HCT116 (cell line): ENCODE data around the gene TNFAIP8L3. TPM values are rescaled to one million over a fixed set of nuclear protein-coding genes. Genes with fewer than 3 reads are reported as not detected.
A peak's percentile ranks its signal among the peaks of the same experiment; 100 is the strongest.

Experiments used
- ATAC-seq: fragments of 200-7000 bp; cut with Tn5 transposase; 2 replicates; pipeline ENCODE4 v1.9.1; 2020; ENCODE audit warnings: mild to moderate bottlenecking, moderate library complexity
- BruUV-seq: library from RNA; stranded (reverse); fragments of 400-500 nt; replicated peaks from 2 replicates; lab custom pipeline; 2021; lab: Mats Ljungman, UMichigan
- CTCF ChIA-PET: fragments of 300-600 bp; sonication (Branson Sonifier 250); formaldehyde crosslinking; loops from one replicate; lab custom pipeline; 2021; ENCODE audit warnings: antibody characterized with exemption; lab: Charles Lee
- POLR2A ChIA-PET: fragments of 300-600, 350-600 bp; sonication (Branson Sonifier 250); formaldehyde crosslinking; loops from one replicate; lab custom pipeline; 2021; ENCODE audit warnings: antibody characterized with exemption; lab: Charles Lee
- RAD21 ChIA-PET, 2 experiments: fragments of 300-600 bp; sonication (Branson Sonifier 250); formaldehyde crosslinking; loops; one replicate each; lab custom pipeline; 2023; ENCODE audit warnings: low total read pairs in 2 of 2; ENCODE audit not compliant: uncharacterized antibody in 2 of 2, unreplicated experiment in 2 of 2, low non-redundant PET in 1 of 2; lab: Charles Lee
- DNase-seq: peaks from one replicate; pipeline ENCODE4 v3.0.0-alpha.2; 2010; ENCODE audit warnings: low read depth, low spot score
- H2AFZ ChIP-seq: fragments of 200-600 bp; shearing (Covaris generic), sonication (generic); 2 replicates; pipeline ENCODE4 v1.6.1; 2017; ENCODE audit warnings: low read depth, mixed run types, mixed read lengths, antibody characterized with exemption, low read length; ENCODE audit not compliant: poor library complexity, severe bottlenecking
- H3K27ac ChIP-seq: 2 replicates; pipeline ENCODE4 v1.5.1; 2012; ENCODE audit warnings: low read depth, low read length
- H3K27me3 ChIP-seq: fragments of 200-600 bp; sonication (generic); 2 replicates; pipeline ENCODE4 v1.6.1; 2016; ENCODE audit warnings: mixed run types, low read length, mixed read lengths; ENCODE audit not compliant: insufficient read depth
- H3K36me3 ChIP-seq, 2 experiments: fragments of 200-500 bp in 1 of 2; fragments of 200-600 bp in 1 of 2; sonication (Bioruptor generic) in 1 of 2; sonication (generic) in 1 of 2; 2 replicates each; pipeline versions ENCODE4 v1.5.1 to v1.6.1; 2014 to 2016; ENCODE audit warnings: low read length in 2 of 2, inconsistent platforms in 1 of 2, mixed read lengths in 1 of 2, mixed run types in 1 of 2; ENCODE audit not compliant: insufficient read depth in 2 of 2, control insufficient read depth in 1 of 2
- H3K4me1 ChIP-seq, 2 experiments: fragments of 200-600 bp in 1 of 2; sonication (generic) in 1 of 2; 2 replicates each; pipeline versions ENCODE4 v1.5.1 to v1.6.1; 2012 to 2017; ENCODE audit warnings: low read length in 2 of 2, inconsistent platforms in 1 of 2, mild to moderate bottlenecking in 1 of 2, mixed read lengths in 1 of 2, mixed run types in 1 of 2, moderate library complexity in 1 of 2; ENCODE audit not compliant: insufficient read depth in 2 of 2, control insufficient read depth in 1 of 2
- H3K4me2 ChIP-seq: fragments of 200-600 bp; sonication (generic); 2 replicates; pipeline ENCODE4 v1.6.1; 2017; ENCODE audit warnings: mixed run types, low read length, mixed read lengths
- H3K4me3 ChIP-seq, 2 experiments: fragments of 200-600 bp in 1 of 2; sonication (generic) in 1 of 2; replicated peaks in 1 of 2; 2 replicates each; pipeline ENCODE4 v1.5.1; 2011 to 2016; ENCODE audit warnings: low read length in 2 of 2, control low read depth in 1 of 2, low read depth in 1 of 2, mild to moderate bottlenecking in 1 of 2, mixed read lengths in 1 of 2, mixed run types in 1 of 2
- H3K79me2 ChIP-seq: fragments of 200-600 bp; sonication (generic); 2 replicates; pipeline ENCODE4 v1.6.1; 2017; ENCODE audit warnings: mild to moderate bottlenecking, mixed run types, low read length, moderate library complexity, mixed read lengths; ENCODE audit not compliant: insufficient read depth
- H3K9ac ChIP-seq: fragments of 200-600 bp; sonication (generic); 2 replicates; pipeline ENCODE4 v1.6.1; 2016; ENCODE audit warnings: low read length, mixed read lengths
- H3K9me2 ChIP-seq: fragments of 200-600 bp; sonication (generic), shearing (Covaris generic); 2 replicates; pipeline ENCODE4 v1.6.1; 2017; ENCODE audit warnings: mixed run types, mild to moderate bottlenecking, moderate library complexity; ENCODE audit not compliant: insufficient read depth
- H3K9me3 ChIP-seq, 2 experiments: fragments of 200-500 bp in 1 of 2; fragments of 200-600 bp in 1 of 2; sonication (Bioruptor generic) in 1 of 2; sonication (generic) in 1 of 2; 2 replicates each; pipeline ENCODE4 v1.6.1; 2014 to 2017; ENCODE audit warnings: low read length in 2 of 2, mixed read lengths in 2 of 2, inconsistent platforms in 1 of 2, low read depth in 1 of 2, mild to moderate bottlenecking in 1 of 2, mixed run types in 1 of 2, moderate library complexity in 1 of 2; ENCODE audit not compliant: control insufficient read depth in 1 of 2, insufficient read depth in 1 of 2
- H4K20me1 ChIP-seq: fragments of 200-600 bp; sonication (generic), shearing (Covaris generic); 2 replicates; pipeline ENCODE4 v1.6.1; 2017; ENCODE audit warnings: mixed run types, mild to moderate bottlenecking, moderate library complexity; ENCODE audit not compliant: insufficient read depth
- CBX3 ChIP-seq: IDR thresholded peaks from 2 replicates; pipeline ENCODE4 v1.6.1; 2012; ENCODE audit warnings: low read depth
- CEBPB ChIP-seq: IDR thresholded peaks from 2 replicates; pipeline ENCODE4 v1.6.1; 2012; ENCODE audit warnings: low read depth
- EGR1 ChIP-seq: IDR thresholded peaks from 2 replicates; pipeline ENCODE4 v1.6.1; 2012; ENCODE audit warnings: low read depth
- EZH2 ChIP-seq: fragments of 200-600 bp; sonication (generic); IDR thresholded peaks from 2 replicates; pipeline ENCODE4 v1.6.1; 2017; ENCODE audit warnings: antibody characterized with exemption, mixed run types
- EZH2phosphoT487 ChIP-seq: fragments of 200-600 bp; IDR thresholded peaks from 2 replicates; pipeline ENCODE4 v1.6.1; 2018; ENCODE audit warnings: antibody characterized with exemption, borderline replicate concordance
- FOSL1 ChIP-seq: IDR thresholded peaks from 2 replicates; pipeline ENCODE4 v1.6.1; 2012; ENCODE audit warnings: low read depth
- JUND ChIP-seq: IDR thresholded peaks from 2 replicates; pipeline ENCODE4 v1.6.1; 2012
- RAD21 ChIP-seq: IDR thresholded peaks from 2 replicates; pipeline ENCODE4 v1.6.1; 2012; ENCODE audit warnings: low read depth, mild to moderate bottlenecking
- REST ChIP-seq: IDR thresholded peaks from 2 replicates; pipeline ENCODE4 v1.6.1; 2012; ENCODE audit warnings: low read depth
- SIN3A ChIP-seq: IDR thresholded peaks from 2 replicates; pipeline ENCODE4 v1.6.1; 2012; ENCODE audit warnings: low read depth
- SP1 ChIP-seq: IDR thresholded peaks from 2 replicates; pipeline ENCODE4 v1.6.1; 2012; ENCODE audit warnings: low read depth
- SRF ChIP-seq: IDR thresholded peaks from 2 replicates; pipeline ENCODE4 v1.6.1; 2012; ENCODE audit warnings: low read depth
- ZNF274 ChIP-seq: fragments of 200-500 bp; sonication (Bioruptor generic); IDR thresholded peaks from 2 replicates; pipeline ENCODE4 v1.6.1; 2014; ENCODE audit warnings: mild to moderate bottlenecking, low read depth, low read length, inconsistent platforms
- intact Hi-C: fragments of 100-400 bp; cut with micrococcal nuclease; formaldehyde crosslinking; loops from 2 replicates; pipeline ENCODE4 v1.10.0; 2022
- total RNA-seq: library from RNA; stranded (reverse); gene quantifications from one replicate; pipeline ENCODE4 v1.2.1, GENCODE V29; 2021; ENCODE audit not compliant: unreplicated experiment
- TF ChIP-seq, protein P1 (sequence below), 3 experiments: fragments of 200-600 bp in 1 of 3; sonication (generic) in 1 of 3; IDR thresholded peaks in 2 of 3; conservative IDR thresholded peaks in 1 of 3; 2 replicates each; pipeline ENCODE4 v1.5.1; 2012 to 2017; ENCODE audit warnings: low read depth in 2 of 3, low read length in 2 of 3, antibody characterized with exemption in 1 of 3, borderline replicate concordance in 1 of 3, control low read depth in 1 of 3, mild to moderate bottlenecking in 1 of 3, mixed read lengths in 1 of 3, mixed run types in 1 of 3, moderate library complexity in 1 of 3; ENCODE audit not compliant: insufficient read depth in 1 of 3
- TF ChIP-seq, protein P2 (sequence below): IDR thresholded peaks from 2 replicates; pipeline ENCODE4 v1.6.1; 2012

Gene TNFAIP8L3
- total RNA-seq, 1 experiment from 2014 or later, result 0.47 TPM

DNA sequence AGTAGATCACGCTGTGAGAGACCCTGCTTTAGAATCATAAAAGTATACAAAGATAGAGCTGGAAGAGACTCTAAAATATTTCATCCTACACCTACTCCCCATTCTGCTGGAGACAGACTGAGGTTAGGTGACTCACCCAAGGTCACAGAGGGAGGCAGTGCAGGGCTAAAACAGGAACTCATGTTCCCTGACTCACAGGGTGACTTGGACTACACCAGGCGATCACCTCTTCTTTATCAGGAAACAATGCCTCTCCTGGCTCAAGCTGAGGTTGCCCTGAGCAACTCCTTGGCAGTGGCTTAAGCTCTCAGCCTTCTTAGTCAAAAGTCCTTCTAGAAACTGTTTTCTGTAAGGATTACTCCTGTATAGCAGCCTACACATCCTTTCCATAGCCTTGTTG, 26.4 kb upstream of the TNFAIP8L3 start:
- DNase-seq (peak; percentile 82), ATAC-seq (peak; percentile 100)
- TF ChIP-seq JUND, result peak; percentile 90
- TF ChIP-seq, protein P1, sequence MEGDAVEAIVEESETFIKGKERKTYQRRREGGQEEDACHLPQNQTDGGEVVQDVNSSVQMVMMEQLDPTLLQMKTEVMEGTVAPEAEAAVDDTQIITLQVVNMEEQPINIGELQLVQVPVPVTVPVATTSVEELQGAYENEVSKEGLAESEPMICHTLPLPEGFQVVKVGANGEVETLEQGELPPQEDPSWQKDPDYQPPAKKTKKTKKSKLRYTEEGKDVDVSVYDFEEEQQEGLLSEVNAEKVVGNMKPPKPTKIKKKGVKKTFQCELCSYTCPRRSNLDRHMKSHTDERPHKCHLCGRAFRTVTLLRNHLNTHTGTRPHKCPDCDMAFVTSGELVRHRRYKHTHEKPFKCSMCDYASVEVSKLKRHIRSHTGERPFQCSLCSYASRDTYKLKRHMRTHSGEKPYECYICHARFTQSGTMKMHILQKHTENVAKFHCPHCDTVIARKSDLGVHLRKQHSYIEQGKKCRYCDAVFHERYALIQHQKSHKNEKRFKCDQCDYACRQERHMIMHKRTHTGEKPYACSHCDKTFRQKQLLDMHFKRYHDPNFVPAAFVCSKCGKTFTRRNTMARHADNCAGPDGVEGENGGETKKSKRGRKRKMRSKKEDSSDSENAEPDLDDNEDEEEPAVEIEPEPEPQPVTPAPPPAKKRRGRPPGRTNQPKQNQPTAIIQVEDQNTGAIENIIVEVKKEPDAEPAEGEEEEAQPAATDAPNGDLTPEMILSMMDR (IDR thresholded peaks at IDR 0.05 in 2 of 3, conservative IDR thresholded peaks at IDR 0.05 in 1 of 3; ENCODE audit: borderline replicate concordance in 1 of 3, insufficient read depth in 1 of 3, low read depth in 2 of 3, low read length in 2 of 3), result no peak
- no peak for TF ChIP-seq EZH2
- peak; percentile 27; the same call in 1 of the 2 replicates for TF ChIP-seq CEBPB
- TF ChIP-seq EZH2phosphoT487, result no peak
- TF ChIP-seq FOSL1, result peak; percentile 86
- TF ChIP-seq RAD21, result peak; percentile 38
- TF ChIP-seq, protein P2, sequence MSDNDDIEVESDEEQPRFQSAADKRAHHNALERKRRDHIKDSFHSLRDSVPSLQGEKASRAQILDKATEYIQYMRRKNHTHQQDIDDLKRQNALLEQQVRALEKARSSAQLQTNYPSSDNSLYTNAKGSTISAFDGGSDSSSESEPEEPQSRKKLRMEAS, result peak; percentile 40; the same call in 1 of the 2 replicates
- no peak for TF ChIP-seq SRF
- TF ChIP-seq CBX3, result peak; percentile 92
- no peak for TF ChIP-seq ZNF274
- TF ChIP-seq SP1, result peak; percentile 55
- no peak for TF ChIP-seq EGR1
- no peak for TF ChIP-seq REST
- TF ChIP-seq SIN3A, result no peak
- H3K9ac ChIP-seq, result 0 out of 2 replicates have a peak overlapping the region, but pooled peaks have one; percentile 28
- CTCF ChIA-PET, result interaction anchor here (1.2 kb wide), 1 partner anchor 12 kb away, joined by 7 read pairs; no protein-coding TSS in a partner anchor
- H3K9me3 ChIP-seq, result no peaks in the 10 kb centered on the region
- H3K9me2 ChIP-seq, result no peaks in the 10 kb centered on the region
- peak overlapping the region; percentile 38; the same call in 1 of the 2 replicates for H3K27ac ChIP-seq
- intact Hi-C loops, result no loop called here
- RAD21 ChIA-PET, result no interaction called here
- POLR2A ChIA-PET, result no interaction called here
- BruUV-seq, result no TSS peak
- no peaks in the 10 kb centered on the region for H3K36me3 ChIP-seq
- H3K4me3 ChIP-seq, result peak overlapping the region in 1 of 2 experiments; percentile 23; a peak in 1 of 4 replicates
- H3K27me3 ChIP-seq, result no peaks in the 10 kb centered on the region
- H2AFZ ChIP-seq, result no peak overlapping the region
- peak overlapping the region; percentile 65 for H3K4me2 ChIP-seq
- H3K79me2 ChIP-seq, result no peaks in the 10 kb centered on the region
- H3K4me1 ChIP-seq, result peaks cover 13 to 20% of the 10 kb centered on the region in 2 experiments
- no peaks in the 10 kb centered on the region for H4K20me1 ChIP-seq
